GM23248 (cell line): ENCODE results near the gene CD300A.

Source experiments
- EZH2 ChIP-seq: fragments of 200-600 bp; sonication (generic); IDR thresholded peaks from 2 replicates; pipeline ENCODE4 v1.6.1; 2018; ENCODE audit warnings: antibody characterized with exemption, mild to moderate bottlenecking; ENCODE audit not compliant: insufficient read depth, poor library complexity, severe bottlenecking
- EZH2phosphoT487 ChIP-seq: fragments of 200-600 bp; sonication (generic); IDR thresholded peaks from 2 replicates; pipeline ENCODE4 v1.6.1; 2018; ENCODE audit warnings: antibody characterized with exemption, moderate library complexity, mild to moderate bottlenecking, low read depth; ENCODE audit not compliant: insufficient read depth

DNA sequence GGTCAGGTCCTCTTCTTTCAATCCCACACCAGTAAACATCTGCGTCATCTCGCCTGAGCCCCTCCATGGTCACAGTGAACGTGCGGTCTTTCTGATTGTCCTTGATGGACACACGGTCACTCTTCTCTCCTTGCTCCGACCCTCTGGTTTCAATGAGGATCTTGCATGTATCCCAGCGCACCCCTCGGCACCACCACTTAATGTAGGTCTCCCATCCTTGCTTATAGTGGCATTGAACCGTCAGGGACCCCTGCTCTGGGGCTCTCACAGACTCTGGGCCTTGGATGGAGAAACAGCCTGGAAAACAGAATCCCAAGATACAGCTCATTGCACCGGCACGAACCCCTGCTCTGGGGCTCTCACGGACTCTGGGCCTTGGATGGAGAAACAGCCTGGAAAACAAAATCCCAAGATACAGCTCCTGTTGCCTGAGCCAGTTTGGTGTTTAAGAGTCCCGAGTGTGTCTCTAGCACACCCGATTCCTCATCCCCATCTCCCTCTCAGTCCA is 59.4 kb downstream of the CD300A start:
- TF ChIP-seq EZH2: no peak
- TF ChIP-seq EZH2phosphoT487: no peak
